OCI-LY3 (cell line): ENCODE measurements around the gene APBB3.

Experiments
- CTCF ChIP-seq: fragments of 200-600, 300-600 bp; sonication (generic); IDR thresholded peaks from 2 replicates; pipeline ENCODE4 v1.5.1; 2014; ENCODE audit warnings: antibody characterized with exemption, low read length, low read depth
- EZH2phosphoT487 ChIP-seq: fragments of 200-600 bp; shearing (Covaris generic); IDR thresholded peaks from 2 replicates; pipeline ENCODE4 v1.6.1; 2018; ENCODE audit warnings: antibody characterized with exemption, mixed run types, low read depth

GRCh38 chr5:140548300-140548688 lies 16.1 kb downstream of the APBB3 start:
- no peak for TF ChIP-seq CTCF
- TF ChIP-seq EZH2phosphoT487, result no peak
